ENCODE results near the gene KRT8.
A peak's percentile ranks its signal among the peaks of the same experiment; 100 is the strongest.

KRT8 gene

GRCh38 chr12:52901715-52902541 is 2.9 kb downstream of the KRT8 start:
- DNase-seq (no peak), ATAC-seq (replicated peaks) (no peak)
- H3K36me3 Mint-ChIP-seq (ENCODE audit: insufficient read depth), result peaks cover 2% of the 10 kb centered on the region
- H3K27me3 Mint-ChIP-seq, result peaks cover 18 to 34% of the 10 kb centered on the region in 2 donors
- no peak overlapping the region for H3K4me3 Mint-ChIP-seq
- no peaks in the 10 kb centered on the region for H3K9me3 Mint-ChIP-seq
- no peak overlapping the region for H3K27ac Mint-ChIP-seq
- H3K4me1 Mint-ChIP-seq (ENCODE audit: low read depth in 2 of 2), result peaks cover 4 to 9% of the 10 kb centered on the region in 2 donors

- no peak overlapping the region for H3K4me3 Mint-ChIP-seq
- ATAC-seq (replicated peaks), result no peak
- no peaks in the 10 kb centered on the region for H3K9me3 Mint-ChIP-seq
- DNase-seq, result no peak
- H3K4me1 Mint-ChIP-seq (ENCODE audit: low read depth in 2 of 2), result peaks cover 4 to 9% of the 10 kb centered on the region in 2 donors
- no peak overlapping the region for H3K27ac Mint-ChIP-seq
- peaks cover 2% of the 10 kb centered on the region for H3K36me3 Mint-ChIP-seq (ENCODE audit: insufficient read depth)
- H3K27me3 Mint-ChIP-seq, result peaks cover 18 to 40% of the 10 kb centered on the region in 2 donors
Observed at GRCh38 chr12:52900896-52901714, 3.8 kb downstream of the KRT8 start.

GRCh38 chr12:52900166-52900895 is 4.5 kb downstream of the KRT8 start:
- DNase-seq (no peak), ATAC-seq (replicated peaks) (no peak)
- Mint-ChIP-seq H3K27me3 (peaks cover 18 to 40% of the 10 kb centered on the region in 2 donors), H3K4me3 (no peak overlapping the region), H3K27ac (no peak overlapping the region), H3K4me1 (ENCODE audit: low read depth in 2 of 2) (peaks cover 4 to 9% of the 10 kb centered on the region in 2 donors), H3K36me3 (ENCODE audit: insufficient read depth) (peaks cover 2% of the 10 kb centered on the region), H3K9me3 (no peaks in the 10 kb centered on the region)

GRCh38 chr12:52899338-52900035 is 5.4 kb downstream of the KRT8 start:
- H3K4me1 Mint-ChIP-seq (ENCODE audit: low read depth in 2 of 2), result peaks cover 4 to 9% of the 10 kb centered on the region in 2 donors
- peaks cover 18 to 40% of the 10 kb centered on the region in 2 donors for H3K27me3 Mint-ChIP-seq
- no peaks in the 10 kb centered on the region for H3K9me3 Mint-ChIP-seq
- ATAC-seq (replicated peaks), result no peak
- DNase-seq, result no peak
- H3K27ac Mint-ChIP-seq, result no peak overlapping the region
- H3K36me3 Mint-ChIP-seq (ENCODE audit: insufficient read depth), result peaks cover 2% of the 10 kb centered on the region
- no peak overlapping the region for H3K4me3 Mint-ChIP-seq

- Mint-ChIP-seq H3K9me3 (no peaks in the 10 kb centered on the region), H3K4me1 (ENCODE audit: low read depth in 2 of 2) (no peaks in the 10 kb centered on the region), H3K4me3 (no peak overlapping the region), H3K27ac (no peak overlapping the region), H3K27me3 (peaks cover 19 to 45% of the 10 kb centered on the region in 2 donors), H3K36me3 (ENCODE audit: insufficient read depth) (peaks cover 2% of the 10 kb centered on the region)
- ATAC-seq (replicated peaks) (no peak), DNase-seq (no peak)
Observed at GRCh38 chr12:52896190-52897100, 8.4 kb downstream of the KRT8 start.

GRCh38 chr12:52895726-52896189 is 9.1 kb downstream of the KRT8 start:
- Mint-ChIP-seq H3K4me1 (ENCODE audit: low read depth in 2 of 2) (no peaks in the 10 kb centered on the region), H3K27ac (no peak overlapping the region), H3K36me3 (ENCODE audit: insufficient read depth) (peaks cover 3% of the 10 kb centered on the region), H3K4me3 (no peak overlapping the region), H3K9me3 (no peaks in the 10 kb centered on the region), H3K27me3 (peaks cover 19 to 41% of the 10 kb centered on the region in 2 donors)
- ATAC-seq (replicated peaks) (no peak), DNase-seq (no peak)

GRCh38 chr12:52892974-52893373 is 11.9 kb downstream of the KRT8 start:
- Mint-ChIP-seq H3K27ac (no peak overlapping the region), H3K4me1 (ENCODE audit: low read depth in 2 of 2) (no peaks in the 10 kb centered on the region), H3K4me3 (no peak overlapping the region), H3K36me3 (ENCODE audit: insufficient read depth) (peaks cover 3% of the 10 kb centered on the region), H3K9me3 (no peaks in the 10 kb centered on the region), H3K27me3 (peaks cover 18 to 50% of the 10 kb centered on the region in 2 donors)
- no peak for ATAC-seq (replicated peaks)
- no peak for DNase-seq

GRCh38 chr12:52892207-52892852 is 12.5 kb downstream of the KRT8 start:
- Mint-ChIP-seq H3K4me3 (no peak overlapping the region), H3K27me3 (peaks cover 18 to 47% of the 10 kb centered on the region in 2 donors), H3K4me1 (ENCODE audit: low read depth in 2 of 2) (no peaks in the 10 kb centered on the region), H3K36me3 (ENCODE audit: insufficient read depth) (peaks cover 3% of the 10 kb centered on the region), H3K27ac (no peak overlapping the region), H3K9me3 (no peaks in the 10 kb centered on the region)
- ATAC-seq (replicated peaks) (no peak), DNase-seq (no peak)

- Mint-ChIP-seq H3K4me1 (ENCODE audit: low read depth in 2 of 2) (no peaks in the 10 kb centered on the region), H3K4me3 (no peak overlapping the region), H3K36me3 (ENCODE audit: insufficient read depth) (peaks cover 3% of the 10 kb centered on the region), H3K9me3 (no peaks in the 10 kb centered on the region), H3K27ac (no peak overlapping the region), H3K27me3 (peaks cover 22 to 37% of the 10 kb centered on the region in 2 donors)
- ATAC-seq (replicated peaks) (no peak), DNase-seq (no peak)
Observed at GRCh38 chr12:52891044-52891443, 13.8 kb downstream of the KRT8 start.

GRCh38 chr12:52890417-52890816 is 14.5 kb downstream of the KRT8 start:
- Mint-ChIP-seq H3K9me3 (no peaks in the 10 kb centered on the region), H3K4me1 (ENCODE audit: low read depth in 2 of 2) (no peaks in the 10 kb centered on the region)
- no peak for DNase-seq

GRCh38 chr12:52884526-52885293 is 20.2 kb downstream of the KRT8 start:
- no peaks in the 10 kb centered on the region for H3K36me3 Mint-ChIP-seq (ENCODE audit: insufficient read depth)
- H3K27ac Mint-ChIP-seq, result no peak overlapping the region
- H3K9me3 Mint-ChIP-seq, result no peaks in the 10 kb centered on the region
- no peak overlapping the region for H3K4me3 Mint-ChIP-seq
- peak; percentile 78 for ATAC-seq (replicated peaks)
- peak; percentile 73 to 78 (median 75) for DNase-seq
- peaks cover 5 to 7% of the 10 kb centered on the region in 2 donors for H3K4me1 Mint-ChIP-seq (ENCODE audit: low read depth in 2 of 2)
- peaks cover 11 to 32% of the 10 kb centered on the region in 2 donors for H3K27me3 Mint-ChIP-seq

More at GRCh38 chr12:52890417-52890816, 14.5 kb downstream of the KRT8 start:
- H3K36me3 Mint-ChIP-seq (ENCODE audit: insufficient read depth), result peaks cover 3% of the 10 kb centered on the region
- no peak overlapping the region for H3K27ac Mint-ChIP-seq
- H3K4me3 Mint-ChIP-seq, result no peak overlapping the region
- peaks cover 22 to 37% of the 10 kb centered on the region in 2 donors for H3K27me3 Mint-ChIP-seq
- no peak for ATAC-seq (replicated peaks)
